Measurements from ENCODE around the gene DHRSX. TPM values are rescaled to one million over a fixed set of nuclear protein-coding genes. Genes with fewer than 3 reads are reported as not detected.

DHRSX gene
- total and polyA plus RNA-seq, 2 of the 13 experiments (the other 11 are each of a cell fraction or from before 2014, with no cell fraction given): 15.5 to 24.3 TPM

DNA sequence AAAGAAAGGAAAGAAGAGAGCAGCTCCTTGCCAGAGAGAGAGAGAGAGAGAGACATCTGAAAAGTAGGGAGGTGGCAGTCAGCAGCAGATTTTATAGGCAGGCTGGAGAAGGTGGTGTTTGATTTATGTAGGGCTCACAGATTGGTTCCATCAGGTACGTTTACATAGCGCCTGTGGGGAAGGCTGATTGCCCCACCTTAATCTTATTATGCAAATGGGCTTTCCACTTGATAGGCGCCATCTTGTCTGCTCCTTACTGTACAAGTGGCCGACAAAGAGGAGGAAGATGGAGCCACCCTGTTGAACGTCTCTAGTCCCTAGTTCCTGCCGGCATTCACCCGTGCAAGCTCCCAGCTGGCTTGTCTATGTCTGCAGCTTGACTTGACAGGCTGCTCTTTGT, 49.1 kb upstream of the DHRSX start:
- no peak for DNase-seq (ENCODE audit: low spot score)
- no peak for ATAC-seq
- no TSS peak for BruUV-seq (replicated peaks)
- TF ChIP-seq ZNF773 (CRISPR knock-in tag; IDR thresholded peaks at IDR 0.05; ENCODE audit: borderline replicate concordance) (no peak), KDM1A (CRISPR knock-in tag; IDR thresholded peaks at IDR 0.05) (no peak), HNRNPLL (IDR thresholded peaks at IDR 0.05; ENCODE audit: low read depth, low read length, poor library complexity, severe bottlenecking) (no peak)
- Histone ChIP-seq H3K9me3 (ENCODE audit: low read length) (no peaks in the 10 kb centered on the region), H3K27me3 (ENCODE audit: control insufficient read depth in 1 of 2, insufficient read depth in 2 of 2, low read length in 2 of 2) (no peaks in the 10 kb centered on the region), H3K9ac (ENCODE audit: insufficient read depth, low read depth, low read length) (no peak overlapping the region), H4K20me1 (ENCODE audit: insufficient read depth, low read length) (no peaks in the 10 kb centered on the region), H3K79me2 (ENCODE audit: insufficient read depth, low read length) (no peaks in the 10 kb centered on the region), H3K4me2 (ENCODE audit: low read depth, low read length) (no peak overlapping the region), H3K4me3 (replicated peaks in 1 of 3; ENCODE audit: insufficient read depth in 1 of 3, low read depth in 2 of 3, low read length in 3 of 3) (no peak overlapping the region), H3K27ac (ENCODE audit: extremely low read length, insufficient read depth, low read length) (no peak overlapping the region), H3K4me1 (ENCODE audit: insufficient read depth, low read length) (peaks cover 14% of the 10 kb centered on the region), H2AFZ (ENCODE audit: low read length) (no peak overlapping the region), H3K36me3 (replicated peaks in 1 of 2; ENCODE audit: control insufficient read depth in 1 of 2, insufficient read depth in 2 of 2, low read length in 2 of 2) (no peaks in the 10 kb centered on the region)
- ChIA-PET CTCF (ENCODE audit: low intra/inter-chr PET ratio, low total read pairs) (no interaction called here), POLR2A (no interaction called here)
- no peak for FAIRE-seq
- 17% methylated on average over 7 of the region's 7 CpGs for WGBS (ENCODE audit: low lambda C conversion rate)
- intact Hi-C loops (cut with micrococcal nuclease; ENCODE audit: unreplicated experiment) (no loop called here), in situ Hi-C loops (cut with HindIII; ENCODE audit: extremely low pct_ligation_motif_present, low pct_unique_long_range_greater_than_20kb) (no loop called here)

DNA sequence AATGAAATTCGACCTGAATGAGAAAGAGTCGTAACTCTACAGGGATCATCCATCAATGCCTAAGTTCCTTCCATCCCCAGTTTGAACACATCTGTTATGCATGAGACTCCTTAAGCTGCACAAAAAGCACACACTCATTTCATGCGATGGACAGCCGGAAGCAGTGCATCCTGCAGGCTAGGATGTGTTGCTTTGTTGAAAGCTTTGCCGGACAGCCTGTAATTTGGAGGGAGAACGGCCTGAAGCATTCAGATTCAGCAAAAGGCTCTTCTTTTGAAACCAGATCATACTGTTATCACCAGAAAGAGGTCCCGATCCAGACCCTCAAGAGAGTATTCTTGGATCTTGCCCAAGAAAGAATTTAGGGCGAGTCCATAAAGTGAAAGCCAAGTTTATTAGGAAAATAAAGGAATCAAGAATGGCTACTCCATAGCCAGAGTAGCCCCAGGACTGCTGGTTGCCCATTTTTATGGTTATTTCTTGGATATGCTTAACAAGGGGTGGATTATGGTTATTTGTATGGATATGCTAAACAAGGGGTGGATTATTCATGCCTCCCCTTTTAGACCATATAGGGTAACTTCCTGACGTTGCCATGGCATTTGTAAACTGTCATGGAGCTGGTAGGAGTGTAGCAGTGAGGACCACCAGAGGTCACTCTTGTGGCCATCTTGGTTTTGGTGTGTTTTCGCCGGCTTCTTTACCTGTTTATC, 48.1 kb upstream of the DHRSX start:
- Histone ChIP-seq H3K9ac (ENCODE audit: insufficient read depth, low read depth, low read length) (no peak overlapping the region), H4K20me1 (ENCODE audit: insufficient read depth, low read length) (no peaks in the 10 kb centered on the region), H3K27ac (ENCODE audit: extremely low read length, insufficient read depth, low read length) (no peak overlapping the region), H3K4me3 (replicated peaks in 1 of 3; ENCODE audit: insufficient read depth in 1 of 3, low read depth in 2 of 3, low read length in 3 of 3) (no peak overlapping the region), H3K4me1 (ENCODE audit: insufficient read depth, low read length) (peaks cover 14% of the 10 kb centered on the region), H3K79me2 (ENCODE audit: insufficient read depth, low read length) (no peaks in the 10 kb centered on the region), H3K27me3 (ENCODE audit: control insufficient read depth in 1 of 2, insufficient read depth in 2 of 2, low read length in 2 of 2) (no peaks in the 10 kb centered on the region), H3K36me3 (replicated peaks in 1 of 2; ENCODE audit: control insufficient read depth in 1 of 2, insufficient read depth in 2 of 2, low read length in 2 of 2) (no peaks in the 10 kb centered on the region), H3K4me2 (ENCODE audit: low read depth, low read length) (no peak overlapping the region), H2AFZ (ENCODE audit: low read length) (no peak overlapping the region), H3K9me3 (ENCODE audit: low read length) (no peaks in the 10 kb centered on the region)
- in situ Hi-C loops (cut with HindIII; ENCODE audit: extremely low pct_ligation_motif_present, low pct_unique_long_range_greater_than_20kb): no loop called here
- POLR2A ChIA-PET: no interaction called here
- DNase-seq (ENCODE audit: low spot score) (no peak), ATAC-seq (peak; percentile 35; the same call in 1 of the 3 replicates), FAIRE-seq (peak; percentile 43)
- no TSS peak for BruUV-seq (replicated peaks)
- CTCF ChIA-PET (ENCODE audit: low intra/inter-chr PET ratio, low total read pairs): no interaction called here
- WGBS (ENCODE audit: low lambda C conversion rate): 38% methylated on average over 11 of the region's 11 CpGs
- intact Hi-C loops (cut with micrococcal nuclease; ENCODE audit: unreplicated experiment): no loop called here
- TF ChIP-seq CREB3 (CRISPR knock-in tag; IDR thresholded peaks at IDR 0.05): no peak
- TF ChIP-seq ZNF740 (CRISPR knock-in tag; IDR thresholded peaks at IDR 0.05): no peak
- peak; percentile 31; the same call in 1 of the 2 replicates for TF ChIP-seq CTCF (CRISPR knock-in tag; IDR thresholded peaks at IDR 0.05)
- TF ChIP-seq ZNF570 (CRISPR knock-in tag; IDR thresholded peaks at IDR 0.05; ENCODE audit: borderline replicate concordance): no peak
- TF ChIP-seq ZNF615 (CRISPR knock-in tag; IDR thresholded peaks at IDR 0.05; ENCODE audit: borderline replicate concordance): no peak
- TF ChIP-seq NFIB (CRISPR knock-in tag; IDR thresholded peaks at IDR 0.05; ENCODE audit: borderline replicate concordance): no peak
- peak; percentile 31 for TF ChIP-seq YY1 (IDR thresholded peaks at IDR 0.05; ENCODE audit: insufficient read depth, insufficient replicate concordance, low read depth, low read length)
- TF ChIP-seq AKAP8 (CRISPR knock-in tag; IDR thresholded peaks at IDR 0.05): no peak
- peak; percentile 32; the same call in 1 of the 2 replicates for TF ChIP-seq STAG1 (CRISPR knock-in tag; IDR thresholded peaks at IDR 0.05)
- TF ChIP-seq RFX3 (CRISPR knock-in tag; IDR thresholded peaks at IDR 0.05): peak; percentile 61; the same call in 1 of the 2 replicates
- TF ChIP-seq ZNF672 (CRISPR knock-in tag; IDR thresholded peaks at IDR 0.05): no peak
- TF ChIP-seq PHF5A (CRISPR knock-in tag; IDR thresholded peaks at IDR 0.05; ENCODE audit: low read depth, unreplicated experiment): no peak

Data from HepG2 (cell line).